ENCODE results near the gene NT5C3A.
"Not testable (repeated sequence)": the region's sequence is repeated elsewhere in the genome, so short reads cannot be mapped to it uniquely, and the experiment has no call there.

DNA sequence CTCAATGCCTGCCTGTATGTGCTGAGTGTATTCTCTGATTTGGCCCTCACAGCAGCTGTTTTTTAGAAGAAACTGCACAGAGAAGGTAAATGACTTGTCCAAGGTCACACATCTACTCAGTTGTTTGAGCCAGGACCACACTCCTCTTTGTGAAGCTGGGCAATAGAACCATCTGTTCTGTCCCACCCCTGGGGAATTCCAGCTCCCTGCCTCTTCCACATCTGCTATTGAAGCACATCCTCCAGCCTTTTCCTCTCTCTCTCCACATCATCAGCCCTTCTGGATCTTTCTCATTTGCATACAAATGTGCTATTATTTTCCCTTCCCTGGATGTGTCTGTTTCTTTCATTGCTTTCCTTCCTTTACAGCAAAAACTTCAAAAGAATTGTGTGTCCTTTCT, 59.5 kb downstream of the NT5C3A start:
- not testable (repeated sequence) for TF ChIP-seq TBP (optimal IDR thresholded peaks at IDR 0.05; ENCODE audit: low read depth, low read length); CHCHD3 (CRISPR knock-in tag; IDR thresholded peaks at IDR 0.05); DPF2 (IDR thresholded peaks at IDR 0.05); HNRNPL (IDR thresholded peaks at IDR 0.05; ENCODE audit: low read depth, low read length); RERE (CRISPR knock-in tag; IDR thresholded peaks at IDR 0.05; ENCODE audit: borderline replicate concordance); MED1 (CRISPR knock-in tag; IDR thresholded peaks at IDR 0.05; ENCODE audit: borderline replicate concordance); E2F4 (CRISPR knock-in tag; IDR thresholded peaks at IDR 0.05; ENCODE audit: low read depth)
- TF ChIP-seq, protein P1, sequence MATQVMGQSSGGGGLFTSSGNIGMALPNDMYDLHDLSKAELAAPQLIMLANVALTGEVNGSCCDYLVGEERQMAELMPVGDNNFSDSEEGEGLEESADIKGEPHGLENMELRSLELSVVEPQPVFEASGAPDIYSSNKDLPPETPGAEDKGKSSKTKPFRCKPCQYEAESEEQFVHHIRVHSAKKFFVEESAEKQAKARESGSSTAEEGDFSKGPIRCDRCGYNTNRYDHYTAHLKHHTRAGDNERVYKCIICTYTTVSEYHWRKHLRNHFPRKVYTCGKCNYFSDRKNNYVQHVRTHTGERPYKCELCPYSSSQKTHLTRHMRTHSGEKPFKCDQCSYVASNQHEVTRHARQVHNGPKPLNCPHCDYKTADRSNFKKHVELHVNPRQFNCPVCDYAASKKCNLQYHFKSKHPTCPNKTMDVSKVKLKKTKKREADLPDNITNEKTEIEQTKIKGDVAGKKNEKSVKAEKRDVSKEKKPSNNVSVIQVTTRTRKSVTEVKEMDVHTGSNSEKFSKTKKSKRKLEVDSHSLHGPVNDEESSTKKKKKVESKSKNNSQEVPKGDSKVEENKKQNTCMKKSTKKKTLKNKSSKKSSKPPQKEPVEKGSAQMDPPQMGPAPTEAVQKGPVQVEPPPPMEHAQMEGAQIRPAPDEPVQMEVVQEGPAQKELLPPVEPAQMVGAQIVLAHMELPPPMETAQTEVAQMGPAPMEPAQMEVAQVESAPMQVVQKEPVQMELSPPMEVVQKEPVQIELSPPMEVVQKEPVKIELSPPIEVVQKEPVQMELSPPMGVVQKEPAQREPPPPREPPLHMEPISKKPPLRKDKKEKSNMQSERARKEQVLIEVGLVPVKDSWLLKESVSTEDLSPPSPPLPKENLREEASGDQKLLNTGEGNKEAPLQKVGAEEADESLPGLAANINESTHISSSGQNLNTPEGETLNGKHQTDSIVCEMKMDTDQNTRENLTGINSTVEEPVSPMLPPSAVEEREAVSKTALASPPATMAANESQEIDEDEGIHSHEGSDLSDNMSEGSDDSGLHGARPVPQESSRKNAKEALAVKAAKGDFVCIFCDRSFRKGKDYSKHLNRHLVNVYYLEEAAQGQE (IDR thresholded peaks at IDR 0.05; ENCODE audit: borderline replicate concordance) = not testable (repeated sequence)
- TF ChIP-seq, protein P1 (CRISPR knock-in tag; IDR thresholded peaks at IDR 0.05; ENCODE audit: low read depth) = not testable (repeated sequence)
